ENCODE results near the gene UTP14A. TPM values are rescaled to one million over a fixed set of nuclear protein-coding genes. Genes with fewer than 3 reads are reported as not detected.

Gene UTP14A
- polyA plus RNA-seq, 4 donors = 18.2 to 27.6 (median 26.0) TPM

Other genes starting within 250 kb of the UTP14A start
- gene XPNPEP2, start 167.2 kb upstream of the UTP14A start, polyA plus RNA-seq (ENCODE audit: insufficient read length in 4 of 4) = 10 to 100 TPM; 14.6 to 52.9 (median 44.8) TPM
- 1 to 10 TPM; 1.8 to 3.6 (median 2.3) TPM for gene SASH3, start 126.2 kb upstream of the UTP14A start, polyA plus RNA-seq (ENCODE audit: insufficient read length in 4 of 4)
- gene ZDHHC9, start 62.3 kb upstream of the UTP14A start, polyA plus RNA-seq (ENCODE audit: insufficient read length in 4 of 4) = 10 to 100 TPM; 40.6 to 50.0 (median 44.6) TPM
- gene BCORL1, start 76.5 kb downstream of the UTP14A start, polyA plus RNA-seq (ENCODE audit: insufficient read length in 4 of 4) = 10 to 100 TPM; 17.0 to 21.1 (median 17.9) TPM
- 10 to 100 TPM; 11.2 to 14.4 (median 12.3) TPM for gene ELF4, start 204.3 kb downstream of the UTP14A start, polyA plus RNA-seq (ENCODE audit: insufficient read length in 4 of 4)

Measured in left renal pelvis (tissue), 4 donors.